ENCODE results near the gene U2AF1.
A peak's percentile ranks its signal among the peaks of the same experiment; 100 is the strongest.
"Not testable (repeated sequence)": the region's sequence is repeated elsewhere in the genome, so short reads cannot be mapped to it uniquely, and the experiment has no call there.

The U2AF1 gene, protein sequence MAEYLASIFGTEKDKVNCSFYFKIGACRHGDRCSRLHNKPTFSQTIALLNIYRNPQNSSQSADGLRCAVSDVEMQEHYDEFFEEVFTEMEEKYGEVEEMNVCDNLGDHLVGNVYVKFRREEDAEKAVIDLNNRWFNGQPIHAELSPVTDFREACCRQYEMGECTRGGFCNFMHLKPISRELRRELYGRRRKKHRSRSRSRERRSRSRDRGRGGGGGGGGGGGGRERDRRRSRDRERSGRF

DNA sequence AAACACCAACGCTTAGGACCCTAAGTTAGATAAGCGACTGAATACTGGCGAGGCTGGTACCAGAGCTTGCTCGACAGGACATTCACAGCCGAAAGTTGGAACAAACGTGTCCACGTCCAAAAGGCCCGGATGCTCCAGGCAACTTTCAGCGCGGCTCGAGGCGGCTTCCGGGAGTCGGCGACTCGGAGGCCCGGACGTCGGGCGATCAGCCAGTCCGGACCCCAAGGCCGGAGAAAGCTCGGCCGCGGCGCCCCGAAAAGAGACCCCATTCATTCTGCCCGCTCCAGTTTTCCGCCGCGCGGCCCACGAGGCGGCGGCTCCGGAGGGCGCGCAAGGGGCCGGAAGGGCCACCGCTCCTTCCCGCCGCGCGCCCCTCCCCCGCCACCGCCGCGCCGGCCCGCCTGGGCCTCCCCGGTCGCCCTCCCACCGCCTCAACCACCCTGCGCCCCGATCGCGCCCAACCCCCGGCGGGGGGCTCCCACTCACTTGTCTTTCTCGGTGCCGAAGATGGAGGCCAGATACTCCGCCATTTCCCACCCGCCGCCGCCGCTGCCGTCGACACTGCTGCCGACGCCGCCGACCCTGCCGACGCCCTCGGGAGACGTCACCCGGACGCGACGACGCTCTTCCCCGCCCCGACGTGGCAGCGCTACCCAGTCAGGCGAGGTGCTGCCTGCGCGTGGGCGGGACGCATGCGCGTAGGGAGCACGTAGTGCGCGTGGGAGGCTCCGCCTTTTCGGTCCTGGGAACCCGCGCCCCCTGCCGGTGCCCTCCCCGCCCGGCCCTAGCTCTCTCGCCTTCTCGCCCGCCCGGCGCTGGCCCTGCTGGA lies at the start of gene U2AF1:
Gene U2AF1, minus strand, starts transcription at position 606 of the 829 bp plus-strand sequence. Its CDS starts 76 bp downstream, at position 530.
- DNase-seq = peak in 7 of 10 donors; percentile 23 to 96 (median 62)
- intact Hi-C loops (cut with DNase I) = not testable (repeated sequence)

DNA sequence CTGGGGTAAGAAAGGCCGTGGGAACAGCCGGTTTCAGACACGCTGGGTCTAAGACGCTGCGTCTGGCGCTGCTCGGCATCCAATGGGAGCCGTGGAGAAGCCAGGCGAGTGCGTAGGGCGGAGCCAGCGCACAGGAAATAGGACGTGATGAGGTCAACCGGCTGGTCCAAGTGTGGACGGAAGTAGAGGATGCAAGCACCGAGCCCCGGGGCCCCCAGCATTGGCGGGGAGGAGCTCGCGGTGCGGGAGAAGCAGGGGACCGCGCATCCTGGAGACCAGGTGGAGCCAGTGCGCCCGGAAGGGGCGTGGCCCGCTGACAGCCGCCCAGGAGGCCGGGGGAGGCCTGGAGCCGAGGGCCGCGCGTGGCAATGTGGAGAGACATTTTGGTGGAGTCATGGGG lies 46.2 kb upstream of the U2AF1 start:
- intact Hi-C loops (cut with DNase I); DNase-seq: not testable (repeated sequence)

DNA sequence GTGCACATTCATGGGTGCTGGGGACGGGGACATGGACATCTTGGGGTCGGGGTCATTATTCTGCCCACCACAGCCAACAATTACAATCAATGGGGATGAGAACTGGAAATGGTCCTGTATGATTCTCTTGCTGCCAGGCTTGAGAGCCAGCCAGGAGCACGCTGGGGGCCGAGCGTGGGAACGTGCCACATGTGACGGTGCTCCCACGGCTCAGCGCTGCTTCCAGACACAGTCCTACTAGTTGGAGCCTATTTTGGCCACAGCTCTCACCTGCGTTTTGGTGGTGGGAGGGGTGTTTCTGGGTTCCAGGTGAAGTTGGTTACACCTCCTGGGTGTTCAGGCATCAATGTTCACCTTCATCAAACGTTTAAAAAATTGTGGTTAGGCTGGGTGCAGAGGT lies 42.0 kb upstream of the U2AF1 start:
- intact Hi-C loops (cut with DNase I); DNase-seq: not testable (repeated sequence)

DNA sequence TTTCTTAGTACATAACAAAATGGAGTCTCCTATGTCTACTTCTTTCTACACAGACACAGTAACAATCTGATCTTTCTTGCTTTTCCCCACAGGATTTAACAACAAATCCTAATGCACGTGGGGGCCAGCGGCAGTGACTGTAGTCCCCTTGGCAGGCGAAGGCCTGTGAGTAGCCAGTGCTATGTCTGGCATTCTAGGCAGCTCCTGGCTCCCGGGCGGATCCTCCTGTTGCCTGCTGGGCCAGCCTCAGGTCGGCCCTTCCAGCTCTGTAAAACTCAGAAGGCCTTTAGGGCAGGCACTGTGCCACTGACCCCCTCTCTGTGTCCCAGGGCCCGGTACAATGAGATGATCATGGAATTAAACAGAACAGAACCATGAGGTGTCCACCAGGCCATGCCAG lies 40.6 kb upstream of the U2AF1 start:
- intact Hi-C loops (cut with DNase I); DNase-seq: not testable (repeated sequence)

DNA sequence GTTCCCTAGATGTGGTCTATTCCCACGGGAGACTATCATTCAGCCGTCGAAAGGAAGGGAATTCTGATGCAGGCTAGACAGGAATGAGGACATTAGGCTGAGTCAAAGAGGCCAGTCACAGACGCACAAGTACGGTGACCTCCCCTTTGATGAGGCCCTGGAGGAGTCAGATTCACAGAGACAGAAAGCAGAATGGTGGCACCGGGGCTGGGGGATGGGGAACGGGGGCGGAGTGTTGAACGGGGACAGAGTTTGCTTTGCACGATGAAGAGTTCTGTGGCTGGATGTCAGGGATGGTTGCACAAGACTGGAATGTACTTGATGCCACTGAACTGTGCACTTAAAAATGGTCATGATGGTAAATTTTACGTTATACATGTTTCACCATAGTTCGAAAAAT lies 39.3 kb upstream of the U2AF1 start:
- DNase-seq; intact Hi-C loops (cut with DNase I): not testable (repeated sequence)

DNA sequence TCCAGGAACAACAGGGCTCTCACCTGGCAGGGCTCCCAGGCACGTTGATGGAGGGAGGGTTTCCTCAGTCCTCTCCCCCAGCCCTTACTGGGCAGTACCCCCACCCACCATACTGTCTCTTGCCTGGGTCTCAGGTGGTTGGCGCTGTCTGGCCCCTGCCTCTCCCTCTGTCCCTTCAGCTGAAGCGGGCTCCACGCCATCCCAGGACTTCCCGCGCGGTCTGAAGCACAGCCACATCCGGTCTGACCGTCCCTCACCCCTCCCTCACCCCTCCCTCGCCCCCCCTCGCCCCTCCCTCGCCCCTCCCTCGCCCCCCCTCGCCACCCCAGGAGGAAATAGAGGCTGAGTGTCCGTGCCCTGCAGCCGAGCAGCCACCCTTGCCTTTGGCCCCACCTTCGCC lies 34.0 kb upstream of the U2AF1 start:
- intact Hi-C loops (cut with DNase I); DNase-seq: not testable (repeated sequence)

DNA sequence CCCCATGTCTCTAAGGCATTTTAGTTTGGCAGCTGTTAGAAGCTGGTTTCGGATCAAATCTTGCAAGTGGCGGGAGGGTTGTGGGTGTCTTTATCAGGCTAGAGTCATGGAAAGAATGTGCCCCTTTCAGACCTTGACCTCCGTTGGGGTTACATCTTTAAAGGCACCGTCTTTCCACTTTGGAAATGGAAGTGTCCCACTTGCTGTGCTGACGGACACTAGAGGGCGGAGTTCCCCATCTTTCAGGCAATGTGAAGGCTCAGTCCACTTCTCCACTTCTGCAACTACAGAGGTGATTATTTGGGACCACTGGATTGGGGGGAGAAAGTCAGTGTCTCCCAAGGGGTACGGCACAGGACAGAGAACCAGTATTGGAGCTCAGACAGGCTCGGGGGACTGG lies 31.6 kb upstream of the U2AF1 start:
- intact Hi-C loops (cut with DNase I); DNase-seq: not testable (repeated sequence)

DNA sequence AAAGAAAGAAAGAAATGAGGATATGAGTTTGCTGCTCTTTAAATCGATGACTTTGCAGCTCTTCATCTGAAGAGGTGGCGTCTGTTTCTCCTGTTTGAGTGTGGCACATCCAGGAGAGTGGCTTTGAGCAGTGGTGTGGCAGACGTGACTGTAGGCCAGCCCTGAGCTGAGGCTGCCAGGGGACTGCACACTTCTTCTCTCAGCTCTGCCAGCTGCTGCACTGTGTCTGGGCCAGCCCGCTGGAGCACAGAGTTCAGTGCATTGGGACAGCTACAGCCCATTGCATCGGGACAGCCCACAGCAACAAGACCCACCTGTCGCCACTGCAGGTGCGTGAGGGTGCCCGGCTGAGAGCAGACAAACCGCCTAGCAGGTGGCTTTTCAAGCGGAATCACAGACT lies 27.1 kb upstream of the U2AF1 start:
- intact Hi-C loops (cut with DNase I); DNase-seq: not testable (repeated sequence)

DNA sequence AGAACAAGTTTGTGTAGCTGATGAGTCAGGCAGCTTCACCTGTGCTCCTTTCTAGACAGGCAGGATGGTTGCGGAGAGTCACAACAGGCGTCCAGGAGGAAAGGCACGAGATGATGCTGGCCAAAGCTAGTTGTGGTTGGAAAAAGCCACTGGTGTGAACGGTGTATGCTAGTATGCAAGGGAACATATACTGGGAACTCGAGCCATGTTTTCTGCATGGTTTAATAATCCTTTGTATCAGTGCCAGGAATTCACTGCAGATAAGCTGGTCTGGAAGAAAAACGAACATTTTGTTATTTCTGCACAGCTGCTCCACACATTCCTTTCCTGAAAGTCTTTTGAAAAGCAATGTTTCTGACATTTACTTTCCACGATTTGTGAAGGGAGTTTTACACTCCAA lies 22.7 kb upstream of the U2AF1 start:
- intact Hi-C loops (cut with DNase I); DNase-seq: not testable (repeated sequence)

DNA sequence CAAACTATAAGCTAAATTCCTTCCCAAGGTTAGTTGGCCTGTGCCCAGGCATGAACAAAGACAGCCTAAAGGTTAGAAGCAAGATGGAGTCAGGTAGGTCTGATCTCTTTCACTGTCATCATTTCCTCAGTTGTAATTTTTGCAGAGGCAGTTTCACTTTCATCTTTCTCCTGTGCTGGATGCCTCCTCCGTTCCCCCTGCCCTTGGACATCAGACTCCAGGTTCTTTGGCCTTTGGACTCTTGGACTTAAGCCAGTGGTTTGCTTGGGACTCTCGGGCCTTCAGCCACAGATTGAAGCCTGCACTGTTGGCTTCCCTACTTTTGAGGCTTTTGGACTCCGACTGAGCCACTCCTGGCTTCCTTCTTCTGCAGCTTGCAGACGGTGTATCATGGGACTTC lies 8.6 kb upstream of the U2AF1 start:
- intact Hi-C loops (cut with DNase I); DNase-seq: not testable (repeated sequence)

DNA sequence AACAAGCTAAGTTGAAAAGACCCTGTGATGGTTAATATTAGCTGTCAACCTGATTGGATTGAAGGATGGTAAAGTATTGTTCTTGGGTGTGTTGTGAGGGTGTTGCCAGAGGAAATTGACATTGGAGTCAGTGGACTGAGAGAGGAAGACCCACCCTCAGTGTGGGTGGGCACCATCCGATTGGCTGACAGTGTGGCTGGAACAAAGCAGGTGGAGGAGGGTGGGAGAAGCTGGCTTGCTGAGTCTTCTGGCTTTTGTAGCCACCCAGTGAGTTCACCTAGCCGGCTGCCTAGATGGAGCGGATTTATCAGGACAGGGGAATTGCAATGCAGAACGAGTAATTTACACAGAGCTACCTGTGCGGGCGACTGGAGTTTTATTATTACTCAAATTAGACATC lies 7.1 kb upstream of the U2AF1 start:
- intact Hi-C loops (cut with DNase I); DNase-seq: not testable (repeated sequence)

DNA sequence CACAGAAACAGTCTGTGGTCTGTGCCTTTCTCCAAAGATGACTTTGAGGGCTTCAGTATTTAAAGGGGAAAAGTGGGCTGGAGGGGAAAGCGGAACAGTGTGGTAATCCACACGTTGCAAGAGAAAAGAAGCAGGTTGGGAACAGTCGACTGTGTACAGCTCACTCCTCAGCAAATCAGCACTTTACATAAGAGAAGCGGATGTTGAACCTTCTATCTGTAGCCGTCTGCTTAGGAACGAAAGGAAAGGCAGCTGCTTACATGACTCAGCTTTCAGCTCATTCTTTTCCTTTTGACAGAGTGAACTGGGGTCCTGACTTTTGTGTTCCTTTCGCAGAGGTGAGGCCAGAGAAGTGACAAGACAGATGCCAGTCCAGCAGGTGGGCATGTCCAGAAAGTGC lies 1.6 kb upstream of the U2AF1 start:
- intact Hi-C loops (cut with DNase I); DNase-seq: not testable (repeated sequence)

DNA sequence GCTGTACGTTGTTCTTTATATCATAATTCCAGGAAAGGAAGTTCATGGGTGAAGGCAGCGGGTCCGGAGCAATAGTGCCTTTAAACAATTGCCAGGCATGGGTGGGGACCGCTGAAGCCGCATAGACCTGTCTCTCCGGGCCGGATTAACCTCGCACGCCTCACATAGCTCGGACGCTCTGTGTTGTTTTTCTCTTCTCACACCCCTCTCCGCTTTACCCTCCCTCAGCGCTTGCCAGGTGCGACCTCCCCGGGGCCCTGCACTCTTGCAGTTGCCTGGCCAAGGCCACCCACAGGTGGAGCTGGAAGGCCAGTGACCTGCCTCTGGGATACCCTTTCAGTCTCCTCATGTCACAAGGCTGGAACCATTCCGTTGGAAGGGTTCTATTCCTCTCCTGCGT lies 807 bp upstream of the U2AF1 start:
- DNase-seq; intact Hi-C loops (cut with DNase I): not testable (repeated sequence)

DNA sequence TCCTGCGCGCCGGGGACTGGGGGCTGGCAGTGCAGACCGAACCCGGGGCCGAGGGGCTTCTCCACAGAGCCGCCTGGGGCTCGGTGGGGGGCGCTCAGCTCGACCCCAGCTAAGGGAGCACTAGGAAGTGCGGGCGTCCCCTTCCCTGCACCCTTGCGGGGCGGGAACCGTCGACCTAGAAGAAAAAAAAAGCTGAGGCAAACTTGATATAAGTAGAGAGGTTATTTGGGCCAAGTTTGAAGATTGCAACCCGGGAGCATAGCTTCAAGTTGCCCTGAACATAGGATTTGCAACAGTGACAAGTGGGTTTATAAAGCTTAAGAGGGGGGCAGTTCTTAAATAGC lies 396 bp upstream of the U2AF1 start:
- DNase-seq; intact Hi-C loops (cut with DNase I): not testable (repeated sequence)

DNA sequence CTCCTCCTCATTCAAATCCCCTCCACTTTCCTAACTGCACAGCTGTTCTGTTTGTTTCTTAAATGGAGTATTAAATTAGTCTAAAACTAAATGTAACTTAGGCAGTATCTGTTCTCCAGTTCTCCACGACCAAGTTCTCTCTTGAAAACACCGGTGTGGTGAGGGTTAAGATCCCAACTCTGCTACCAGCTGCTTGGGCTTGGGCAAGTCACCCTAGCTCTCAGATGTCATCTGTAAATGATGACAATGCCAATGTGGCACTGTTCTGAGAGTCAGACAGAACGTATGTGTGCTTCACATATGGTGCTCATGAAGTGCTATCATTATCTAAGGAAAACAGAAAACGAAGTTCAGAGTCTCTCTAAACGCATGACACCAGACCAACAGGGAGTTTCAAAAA lies 2.7 kb downstream of the U2AF1 start:
- intact Hi-C loops (cut with DNase I); DNase-seq: not testable (repeated sequence)

DNA sequence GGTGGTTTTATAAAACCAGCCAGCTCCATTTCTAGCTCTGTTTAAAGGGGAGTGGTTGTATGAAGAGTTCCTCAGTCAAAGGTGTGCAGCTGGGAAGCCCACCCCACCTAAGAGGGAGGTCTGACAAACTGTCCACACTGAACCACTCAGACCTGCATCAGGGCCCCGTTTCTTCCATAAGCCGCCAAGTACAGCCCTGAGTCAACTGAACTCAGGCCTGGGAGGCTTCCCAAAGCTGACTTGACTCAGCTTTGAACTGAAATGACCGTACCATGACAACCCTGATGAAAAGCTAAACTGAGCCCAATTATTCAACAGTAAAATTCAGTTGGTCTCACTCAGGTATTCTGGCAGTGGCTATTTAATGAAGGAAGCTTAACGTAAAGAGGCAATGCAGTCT lies 5.1 kb downstream of the U2AF1 start:
- intact Hi-C loops (cut with DNase I); DNase-seq: not testable (repeated sequence)

DNA sequence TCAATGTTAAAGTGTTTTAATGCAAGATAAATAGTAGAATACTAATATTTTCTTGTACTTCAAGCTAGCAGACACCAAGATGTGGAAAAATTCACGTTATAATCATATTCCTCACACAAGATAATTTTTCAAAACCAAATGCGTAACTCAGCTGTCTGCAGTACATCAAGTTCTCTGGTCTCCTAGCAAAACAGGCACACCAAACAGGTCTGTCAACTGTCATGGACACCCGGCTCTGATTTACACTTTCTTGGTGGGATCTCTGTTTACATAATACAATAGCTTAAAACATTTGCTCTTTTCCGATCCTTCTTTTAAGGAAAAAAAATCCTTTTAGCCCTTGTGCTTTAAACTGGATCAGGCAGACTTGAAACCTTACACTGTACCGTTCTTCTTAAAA lies 5.7 kb downstream of the U2AF1 start:
- intact Hi-C loops (cut with DNase I); DNase-seq: not testable (repeated sequence)

DNA sequence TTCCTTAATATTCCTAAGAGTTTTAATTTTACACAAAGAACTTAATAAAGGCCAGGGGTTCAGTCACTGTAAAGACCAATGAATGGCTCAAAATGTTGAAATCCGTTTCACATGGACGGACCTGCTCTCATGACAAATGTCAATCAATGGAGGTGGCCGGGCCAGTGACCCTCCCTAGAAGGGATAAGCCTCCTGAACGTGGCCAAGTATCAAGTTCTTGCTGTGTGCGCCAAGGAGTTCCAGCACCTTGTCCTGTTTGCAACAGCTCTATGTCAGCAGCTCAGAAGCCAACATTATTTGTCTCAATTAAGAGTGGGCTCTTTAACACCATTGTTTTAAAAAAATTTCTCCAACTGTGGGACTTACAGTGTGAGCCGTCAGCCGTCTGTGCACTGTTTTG lies 6.4 kb downstream of the U2AF1 start:
- intact Hi-C loops (cut with DNase I); DNase-seq: not testable (repeated sequence)

DNA sequence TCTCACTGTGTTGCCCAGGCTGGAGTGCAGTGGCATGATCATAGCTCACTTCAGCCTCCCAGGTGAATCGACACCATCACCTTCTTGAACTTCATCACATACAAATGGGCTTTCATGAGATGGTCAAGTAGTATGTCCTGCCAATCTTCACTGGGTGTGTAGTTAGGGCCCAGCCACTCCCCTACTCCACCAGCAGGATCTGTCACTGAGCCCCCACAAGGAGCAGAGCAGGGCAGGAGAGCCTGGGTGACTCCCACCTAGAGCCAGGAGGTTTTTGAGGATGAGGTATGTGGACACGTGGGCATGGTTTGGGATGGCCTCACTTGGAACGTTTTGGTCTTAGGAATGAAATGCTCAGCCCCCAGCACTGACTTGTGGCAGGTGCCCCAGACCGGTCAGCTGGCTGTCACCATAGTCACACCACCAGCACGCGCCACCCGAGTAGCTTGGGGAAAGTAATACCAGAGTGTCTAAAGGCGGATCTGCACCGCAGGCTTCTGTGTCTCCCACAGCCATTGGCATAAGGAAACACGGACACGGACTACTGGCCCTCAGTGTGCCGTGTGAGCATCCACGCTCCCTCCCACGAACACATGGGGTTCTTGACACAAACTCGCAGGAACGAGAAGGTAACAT lies 15.3 kb downstream of the U2AF1 start:
- intact Hi-C loops (cut with DNase I); DNase-seq: not testable (repeated sequence)

DNA sequence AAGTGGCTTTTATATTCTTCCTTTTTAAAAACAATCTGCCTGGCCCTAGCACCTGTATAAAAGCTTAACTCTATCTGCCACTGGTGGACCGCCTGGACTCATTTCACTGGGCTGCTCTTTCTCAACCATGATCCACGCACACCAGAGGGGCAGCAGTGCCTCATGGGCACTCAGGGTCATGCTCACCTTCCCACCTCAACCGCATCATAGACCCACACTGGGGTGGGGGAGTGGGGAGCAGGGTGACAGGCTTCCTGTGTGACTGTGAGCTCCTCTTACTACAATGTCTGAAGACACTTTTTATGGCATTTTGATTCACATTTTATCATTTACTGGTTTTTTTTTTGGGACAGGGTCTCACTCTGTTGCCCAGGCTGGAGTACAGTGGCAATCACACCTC lies 16.4 kb downstream of the U2AF1 start:
- DNase-seq = peak in 1 of 10 donors; percentile 14
- intact Hi-C loops (cut with DNase I) = not testable (repeated sequence)

DNA sequence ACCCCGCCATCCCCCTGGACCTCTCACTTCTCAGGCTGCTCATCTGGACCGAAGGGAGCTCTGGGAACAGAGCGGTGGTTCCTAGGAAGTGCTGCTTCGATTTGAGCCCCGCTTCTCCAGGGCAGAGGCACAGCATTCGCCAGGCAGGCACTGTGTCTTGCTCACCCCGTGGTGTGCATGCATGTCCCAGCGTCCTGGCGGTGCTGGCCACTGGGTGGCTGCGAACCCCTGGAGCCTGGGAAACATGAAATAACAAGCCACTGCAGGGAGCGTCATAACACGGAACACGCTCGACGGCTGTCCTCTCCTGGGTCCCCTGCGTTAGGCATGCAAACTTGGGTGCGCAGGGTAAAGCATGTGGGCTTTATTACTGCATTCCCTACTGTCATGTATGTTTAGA lies 17.9 kb downstream of the U2AF1 start:
- DNase-seq; intact Hi-C loops (cut with DNase I): not testable (repeated sequence)

All from posterior cingulate gyrus (tissue), 11 donors.